Activated CD8-positive, alpha-beta memory T cell treated with anti-CD3 and anti-CD28 coated beads for 48 hours (primary cell): ENCODE measurements around the gene ZNF451.
"Not testable (repeated sequence)": the region's sequence is repeated elsewhere in the genome, so short reads cannot be mapped to it uniquely, and the experiment has no call there.

Experiments used
- DNase-seq, 3 experiments: peaks; one replicate each; pipeline ENCODE4 v3.0.0-alpha.2; 2020; ENCODE audit warnings: low read depth in 2 of 3, low spot score in 2 of 3

Gene ZNF451

GRCh38 chr6:57089265-57089664, 723 bp upstream of the ZNF451 start:
- no peak for DNase-seq

- DNase-seq = not testable (repeated sequence)
These were observed 575 bp downstream of the ZNF451 start for GRCh38 chr6:57090458-57091067.

- not testable (repeated sequence) for DNase-seq
These were observed 1.4 kb downstream of the ZNF451 start for GRCh38 chr6:57091375-57091774.

- DNase-seq = no peak
These were observed 4.7 kb downstream of the ZNF451 start for GRCh38 chr6:57094689-57095088.

- no peak for DNase-seq
These were observed 7.6 kb downstream of the ZNF451 start for GRCh38 chr6:57097596-57097995.

- DNase-seq = no peak
These were observed 13.0 kb downstream of the ZNF451 start for GRCh38 chr6:57102976-57103375.

- DNase-seq = no peak
These were observed 14.3 kb downstream of the ZNF451 start for GRCh38 chr6:57104336-57104735.

- no peak for DNase-seq
These were observed 17.0 kb downstream of the ZNF451 start for GRCh38 chr6:57106990-57107389.

- DNase-seq = no peak
These were observed 18.7 kb downstream of the ZNF451 start for GRCh38 chr6:57108691-57109090.

DNA sequence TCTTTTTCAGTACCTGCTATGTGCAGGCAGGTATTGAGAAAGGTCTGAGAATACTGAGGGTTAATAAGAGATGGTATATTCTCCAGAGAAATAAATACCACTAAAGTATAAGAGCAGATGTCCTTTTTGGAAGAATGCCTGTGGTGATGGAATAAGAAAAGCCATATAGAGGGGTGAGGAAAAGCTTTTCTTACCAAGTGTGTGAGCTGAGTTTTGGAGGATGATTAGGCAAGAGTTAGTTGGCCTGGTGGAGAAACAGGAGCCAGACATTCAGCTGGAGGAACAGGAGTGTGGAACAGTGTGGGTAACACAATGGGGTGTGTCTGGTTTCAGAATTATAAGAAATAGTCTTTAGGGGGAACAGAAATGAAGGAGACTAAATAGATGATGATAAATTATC, 19.9 kb downstream of the ZNF451 start:
- no peak for DNase-seq

GRCh38 chr6:57113105-57113504, 23.1 kb downstream of the ZNF451 start:
- no peak for DNase-seq

DNA sequence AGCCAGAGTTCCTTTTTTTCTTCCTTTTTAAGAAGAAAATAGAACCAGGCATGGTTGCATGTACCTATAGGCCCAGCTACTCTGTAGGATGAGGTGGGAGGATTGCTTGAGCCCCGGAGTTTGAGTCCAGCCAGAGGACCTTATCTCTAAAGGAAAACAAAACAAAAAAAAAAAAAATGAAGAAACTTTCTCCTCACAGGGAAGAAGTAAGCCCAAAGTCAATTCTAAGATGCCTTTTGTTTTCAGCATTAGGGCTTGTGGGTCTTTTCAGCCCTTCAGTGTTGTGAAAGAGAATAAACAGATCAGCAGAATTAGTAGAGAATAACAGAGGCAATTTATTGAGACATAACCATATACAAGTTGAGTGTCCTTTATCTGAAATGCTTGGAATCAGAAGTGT, 26.8 kb downstream of the ZNF451 start:
- DNase-seq = no peak

DNA sequence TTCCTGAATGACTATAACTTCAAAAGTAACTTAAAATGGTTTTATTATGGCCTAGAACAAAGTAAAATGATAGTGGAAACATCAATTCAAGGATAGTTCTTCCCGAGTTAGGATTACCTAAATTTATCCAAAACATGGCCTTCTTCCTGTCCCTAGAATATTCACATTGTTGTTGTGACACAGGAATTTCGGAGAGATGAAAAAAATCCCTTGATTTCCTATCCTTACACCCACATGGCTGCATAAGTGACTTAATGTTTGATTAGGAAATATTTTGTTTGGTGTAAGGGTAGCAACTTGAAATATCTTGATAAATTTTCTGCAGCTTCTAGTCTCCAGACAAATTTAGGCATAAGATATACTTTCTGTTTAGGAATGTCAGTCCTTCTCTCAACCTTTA, 27.8 kb downstream of the ZNF451 start:
- no peak for DNase-seq

DNA sequence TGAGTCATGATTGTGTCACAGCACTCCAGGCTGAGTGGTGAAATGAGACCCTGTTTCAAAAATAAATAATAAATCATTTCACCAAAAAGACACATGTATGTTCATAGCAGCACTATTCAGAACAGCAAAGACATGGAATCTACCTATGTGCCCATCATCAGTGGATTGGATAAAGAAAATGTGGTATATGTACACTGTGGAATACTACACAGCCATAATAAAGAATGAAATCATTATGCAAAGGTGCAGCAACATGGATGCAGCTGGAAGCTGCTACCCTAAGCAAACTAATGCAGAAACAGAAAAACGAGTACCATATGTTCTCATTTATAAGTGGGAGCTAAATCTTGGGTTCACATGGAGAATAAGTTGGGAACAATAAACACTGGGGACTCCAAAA, 33.1 kb downstream of the ZNF451 start:
- DNase-seq = no peak

GRCh38 chr6:57127763-57128162, 37.8 kb downstream of the ZNF451 start:
- DNase-seq = no peak

GRCh38 chr6:57130661-57131177, 40.7 kb downstream of the ZNF451 start:
- DNase-seq = no peak

DNA sequence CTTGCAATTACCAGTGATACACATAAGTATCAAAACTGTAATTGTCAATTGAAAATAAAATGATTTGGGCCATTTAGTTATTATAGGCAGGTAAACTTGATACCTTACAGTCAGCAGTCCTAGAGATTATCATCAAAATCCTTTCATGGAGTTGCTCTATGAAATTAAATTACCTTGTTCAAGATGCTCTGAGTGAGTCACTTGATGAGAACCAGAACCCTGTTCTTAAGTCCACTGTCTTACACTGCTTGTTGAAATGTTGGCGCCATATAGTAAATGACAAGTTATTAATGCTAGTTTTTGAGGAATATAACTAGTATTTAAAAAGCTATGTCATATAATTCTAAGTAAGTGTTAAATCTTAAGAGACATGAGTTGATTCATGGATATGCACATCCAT, 45.0 kb downstream of the ZNF451 start:
- no peak for DNase-seq

- no peak for DNase-seq
These were observed 45.9 kb downstream of the ZNF451 start for GRCh38 chr6:57135885-57136284.

DNA sequence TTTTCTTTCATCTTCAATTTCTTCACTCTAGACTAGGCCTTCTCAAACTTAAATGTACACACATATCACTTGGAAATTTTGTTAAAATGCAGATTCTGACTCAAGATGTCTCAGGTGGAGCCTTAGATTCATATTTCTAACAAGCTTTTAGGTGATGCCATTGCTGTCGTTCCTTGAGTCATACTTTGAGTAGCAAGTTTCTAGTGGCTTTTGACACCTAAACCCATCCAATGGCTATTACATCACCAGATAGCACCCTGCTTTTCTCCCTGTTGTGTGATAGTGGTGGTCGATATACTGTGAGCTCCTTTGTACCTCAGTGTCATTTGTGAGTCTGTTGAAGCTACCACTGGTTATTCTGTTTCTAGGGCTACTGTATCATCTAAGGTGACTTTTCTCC, 47.4 kb downstream of the ZNF451 start:
- no peak for DNase-seq

- no peak for DNase-seq
These were observed 48.0 kb downstream of the ZNF451 start for GRCh38 chr6:57138026-57138425.

- DNase-seq = no peak
These were observed 51.6 kb downstream of the ZNF451 start for GRCh38 chr6:57141451-57142177.

DNA sequence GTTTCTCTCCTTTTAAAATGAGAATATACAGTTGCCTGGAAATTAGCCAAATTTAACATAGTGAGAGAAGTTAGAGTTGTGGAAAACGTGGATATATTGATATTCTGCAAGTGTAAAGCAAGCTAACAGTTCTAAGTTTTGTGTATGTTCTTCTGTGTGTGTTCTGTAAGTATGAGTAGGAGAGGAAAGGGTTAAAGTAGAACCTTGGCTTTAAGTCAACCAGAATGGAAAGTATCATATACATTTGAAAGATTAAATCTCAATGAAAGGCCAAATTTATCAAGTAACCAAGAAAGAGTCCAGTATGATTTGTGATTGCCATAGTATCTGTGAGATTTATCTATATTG, 52.2 kb downstream of the ZNF451 start:
- DNase-seq = no peak

GRCh38 chr6:57143690-57144089, 53.7 kb downstream of the ZNF451 start:
- DNase-seq = no peak
